Esophagus muscularis mucosa (tissue), 3 donors: ENCODE results near the gene SLC30A7.

ENCODE experiments used
- CTCF ChIP-seq, 3 experiments: fragments of 200-600 bp in 2 of 3; fragments of 450-650 bp in 1 of 3; sonication (generic) in 2 of 3; IDR thresholded peaks; one replicate each; pipeline ENCODE4 v1.5.1; 2017 to 2019; ENCODE audit warnings: antibody characterized with exemption in 3 of 3, mild to moderate bottlenecking in 2 of 3, moderate library complexity in 1 of 3
- POLR2AphosphoS5 ChIP-seq, 2 donors: sonication (generic); formaldehyde crosslinking; IDR thresholded peaks; one replicate each; pipeline ENCODE4 v1.6.1; 2017; ENCODE audit warnings: antibody characterized with exemption in 2 of 2

- no peak for TF ChIP-seq CTCF (IDR thresholded peaks at IDR 0.05)
- TF ChIP-seq POLR2AphosphoS5 (IDR thresholded peaks at IDR 0.05): no peak
Measured at GRCh38 chr1:100851726-100852125, 44.2 kb upstream of the SLC30A7 start.
